DOHH2 (cell line): ENCODE measurements around the gene HNF1A.

Source experiments
- H3F3A ChIP-seq: fragments of 200-600 bp; sonication (generic), shearing (Covaris generic); 2 replicates; pipeline ENCODE4 v1.6.0; 2016; ENCODE audit warnings: antibody characterized with exemption, mild to moderate bottlenecking; ENCODE audit not compliant: control insufficient read depth, insufficient read depth
- H3K27ac ChIP-seq: fragments of 200-600 bp; sonication (generic); 2 replicates; pipeline ENCODE4 v1.5.1; 2014; ENCODE audit warnings: low read depth, mild to moderate bottlenecking, low read length, moderate library complexity
- H3K27me3 ChIP-seq: fragments of 200-600 bp; sonication (generic); 2 replicates; pipeline ENCODE4 v1.6.1; 2014; ENCODE audit warnings: mild to moderate bottlenecking, low read length, mixed read lengths; ENCODE audit not compliant: control insufficient read depth
- H3K36me3 ChIP-seq: fragments of 200-600 bp; sonication (generic); 2 replicates; pipeline ENCODE4 v1.6.1; 2014; ENCODE audit warnings: mild to moderate bottlenecking, low read length, moderate library complexity, mixed read lengths; ENCODE audit not compliant: control insufficient read depth
- H3K4me1 ChIP-seq: fragments of 200-600 bp; sonication (generic); 2 replicates; pipeline ENCODE4 v1.6.1; 2014; ENCODE audit warnings: mild to moderate bottlenecking, low read length, mixed read lengths; ENCODE audit not compliant: control insufficient read depth
- H3K4me2 ChIP-seq: fragments of 200-600 bp; sonication (generic); 2 replicates; pipeline ENCODE4 v1.6.0; 2014; ENCODE audit warnings: mild to moderate bottlenecking, low read length, moderate library complexity
- H3K4me3 ChIP-seq: fragments of 200-600 bp; sonication (generic); 2 replicates; pipeline ENCODE4 v1.5.1; 2014; ENCODE audit warnings: mild to moderate bottlenecking, low read length, mixed read lengths
- H3K79me2 ChIP-seq: fragments of 200-600 bp; sonication (generic); 2 replicates; pipeline ENCODE4 v1.6.1; 2014; ENCODE audit warnings: mild to moderate bottlenecking, low read length, mixed read lengths; ENCODE audit not compliant: control insufficient read depth
- H3K9me2 ChIP-seq: fragments of 200-600 bp; sonication (generic); replicated peaks from 2 replicates; pipeline ENCODE4 v1.6.1; 2014; ENCODE audit warnings: mild to moderate bottlenecking, low read length, mixed read lengths; ENCODE audit not compliant: control insufficient read depth
- H3K9me3 ChIP-seq: fragments of 200-600 bp; sonication (generic); 2 replicates; pipeline ENCODE4 v1.6.1; 2014; ENCODE audit warnings: antibody characterized with exemption, low read length, mixed read lengths; ENCODE audit not compliant: control insufficient read depth, insufficient read depth
- H4K20me1 ChIP-seq: fragments of 200-600 bp; sonication (generic); 2 replicates; pipeline ENCODE4 v1.6.0; 2014; ENCODE audit warnings: low read depth, mild to moderate bottlenecking, antibody characterized with exemption, low read length, moderate library complexity; ENCODE audit not compliant: control insufficient read depth, insufficient read depth
- EZH2phosphoT487 ChIP-seq: fragments of 200-600 bp; sonication (generic); IDR thresholded peaks from 2 replicates; pipeline ENCODE4 v1.6.1; 2017; ENCODE audit warnings: borderline replicate concordance, mild to moderate bottlenecking, antibody characterized with exemption, low read length, moderate library complexity, mixed read lengths
- TF ChIP-seq, protein P1 (sequence below): fragments of 200-600 bp; sonication (generic); IDR thresholded peaks from one replicate; pipeline ENCODE4 v1.5.1; 2014; ENCODE audit warnings: antibody characterized with exemption, mild to moderate bottlenecking, low read depth, low read length; ENCODE audit not compliant: poor library complexity, severe bottlenecking

HNF1A gene

DNA sequence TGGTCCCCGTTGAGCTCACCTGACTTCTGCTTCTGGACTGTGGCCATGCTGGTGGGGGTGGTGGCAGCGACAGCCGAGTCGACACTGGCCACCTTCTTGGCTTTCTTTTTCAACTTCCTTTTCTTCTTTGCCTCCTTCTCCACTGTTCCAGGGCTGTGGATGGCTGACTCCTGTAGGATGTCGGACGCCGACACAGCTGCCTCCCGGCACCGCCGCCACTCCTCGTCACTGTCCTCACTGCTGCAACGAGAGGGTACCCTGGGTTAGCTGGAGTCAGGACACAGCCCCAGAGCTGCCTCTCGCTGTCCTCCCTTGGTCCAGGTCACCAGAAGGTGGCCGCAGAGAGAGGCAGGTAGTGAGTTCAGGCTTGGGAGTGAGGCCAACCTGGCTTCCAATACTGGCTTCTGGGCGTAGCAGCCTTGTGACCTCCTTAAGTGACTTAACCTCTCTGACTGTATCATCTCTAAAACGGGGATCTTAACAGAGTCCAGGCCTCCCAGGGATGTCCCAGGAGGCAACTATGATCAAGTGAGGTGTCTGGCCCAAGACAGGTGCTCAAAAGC is 26.0 kb downstream of the HNF1A start:
- TF ChIP-seq, protein P1, sequence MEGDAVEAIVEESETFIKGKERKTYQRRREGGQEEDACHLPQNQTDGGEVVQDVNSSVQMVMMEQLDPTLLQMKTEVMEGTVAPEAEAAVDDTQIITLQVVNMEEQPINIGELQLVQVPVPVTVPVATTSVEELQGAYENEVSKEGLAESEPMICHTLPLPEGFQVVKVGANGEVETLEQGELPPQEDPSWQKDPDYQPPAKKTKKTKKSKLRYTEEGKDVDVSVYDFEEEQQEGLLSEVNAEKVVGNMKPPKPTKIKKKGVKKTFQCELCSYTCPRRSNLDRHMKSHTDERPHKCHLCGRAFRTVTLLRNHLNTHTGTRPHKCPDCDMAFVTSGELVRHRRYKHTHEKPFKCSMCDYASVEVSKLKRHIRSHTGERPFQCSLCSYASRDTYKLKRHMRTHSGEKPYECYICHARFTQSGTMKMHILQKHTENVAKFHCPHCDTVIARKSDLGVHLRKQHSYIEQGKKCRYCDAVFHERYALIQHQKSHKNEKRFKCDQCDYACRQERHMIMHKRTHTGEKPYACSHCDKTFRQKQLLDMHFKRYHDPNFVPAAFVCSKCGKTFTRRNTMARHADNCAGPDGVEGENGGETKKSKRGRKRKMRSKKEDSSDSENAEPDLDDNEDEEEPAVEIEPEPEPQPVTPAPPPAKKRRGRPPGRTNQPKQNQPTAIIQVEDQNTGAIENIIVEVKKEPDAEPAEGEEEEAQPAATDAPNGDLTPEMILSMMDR = no peak
- TF ChIP-seq EZH2phosphoT487 = no peak
- Histone ChIP-seq H3K4me3 (no peak overlapping the region), H3K4me1 (no peaks in the 10 kb centered on the region), H3K36me3 (peaks cover 44% of the 10 kb centered on the region), H3K4me2 (no peak overlapping the region), H3K27me3 (no peaks in the 10 kb centered on the region), H3K9me3 (no peaks in the 10 kb centered on the region), H3F3A (no peaks in the 10 kb centered on the region; the same call in 1 of the 2 replicates), H3K27ac (no peak overlapping the region), H4K20me1 (no peaks in the 10 kb centered on the region), H3K9me2 (no peaks in the 10 kb centered on the region), H3K79me2 (no peaks in the 10 kb centered on the region)

GRCh38 chr12:121005346-121005815 is 27.0 kb downstream of the HNF1A start:
- no peaks in the 10 kb centered on the region for H3K79me2 ChIP-seq
- no peaks in the 10 kb centered on the region; the same call in 1 of the 2 replicates for H3F3A ChIP-seq
- H4K20me1 ChIP-seq = no peaks in the 10 kb centered on the region
- H3K4me1 ChIP-seq = no peaks in the 10 kb centered on the region
- no peak overlapping the region for H3K4me2 ChIP-seq
- no peak overlapping the region for H3K4me3 ChIP-seq
- no peaks in the 10 kb centered on the region for H3K9me2 ChIP-seq
- TF ChIP-seq, protein P1 = peak; percentile 68
- TF ChIP-seq EZH2phosphoT487 = no peak
- no peak overlapping the region for H3K27ac ChIP-seq
- H3K27me3 ChIP-seq = no peaks in the 10 kb centered on the region
- H3K36me3 ChIP-seq = peaks cover 53% of the 10 kb centered on the region
- no peaks in the 10 kb centered on the region for H3K9me3 ChIP-seq

- Histone ChIP-seq H3K79me2 (peaks cover 7% of the 10 kb centered on the region), H4K20me1 (no peaks in the 10 kb centered on the region), H3K36me3 (peaks cover 65% of the 10 kb centered on the region), H3K4me3 (no peak overlapping the region), H3K9me2 (no peaks in the 10 kb centered on the region), H3K27ac (no peak overlapping the region), H3K4me2 (no peak overlapping the region), H3F3A (no peaks in the 10 kb centered on the region), H3K9me3 (no peaks in the 10 kb centered on the region), H3K27me3 (no peaks in the 10 kb centered on the region), H3K4me1 (no peaks in the 10 kb centered on the region)
- TF ChIP-seq EZH2phosphoT487 = no peak
- TF ChIP-seq, protein P1 = no peak
These were observed 30.2 kb downstream of the HNF1A start for GRCh38 chr12:121008347-121009098.
